DMS114 treated with DMSO at 0.1 percent for 48 hours (cell line): ENCODE results near the gene DUSP22.

Experiments
- DNase-seq: peaks from one replicate; lab custom pipeline; 2025; ENCODE audit not compliant: unreplicated experiment; lab: John Stamatoyannopoulos, UW

DUSP22 gene

DNA sequence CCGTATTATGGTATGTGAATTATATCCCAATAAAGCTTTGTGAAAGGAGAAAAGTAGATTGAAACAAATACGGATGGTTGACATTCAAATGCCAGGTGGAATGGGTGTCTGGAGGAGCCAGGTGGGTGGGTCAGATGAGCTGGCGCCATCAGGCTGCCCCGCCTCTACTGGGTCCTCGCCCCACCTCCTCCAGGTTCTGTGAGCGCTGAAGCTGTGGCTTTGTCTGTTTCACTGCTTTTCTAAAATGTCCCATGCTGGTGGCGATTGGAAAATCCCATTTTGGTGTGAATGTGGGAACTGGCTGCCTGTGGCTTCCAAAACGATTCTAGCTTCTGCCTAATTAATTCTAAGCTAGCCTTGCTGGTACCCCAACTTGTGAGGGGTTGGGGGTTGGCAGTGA lies 16.5 kb downstream of the DUSP22 start:
- DNase-seq = no peak

- no peak for DNase-seq
Observed at GRCh38 chr6:309947-310346, 17.7 kb downstream of the DUSP22 start.

DNA sequence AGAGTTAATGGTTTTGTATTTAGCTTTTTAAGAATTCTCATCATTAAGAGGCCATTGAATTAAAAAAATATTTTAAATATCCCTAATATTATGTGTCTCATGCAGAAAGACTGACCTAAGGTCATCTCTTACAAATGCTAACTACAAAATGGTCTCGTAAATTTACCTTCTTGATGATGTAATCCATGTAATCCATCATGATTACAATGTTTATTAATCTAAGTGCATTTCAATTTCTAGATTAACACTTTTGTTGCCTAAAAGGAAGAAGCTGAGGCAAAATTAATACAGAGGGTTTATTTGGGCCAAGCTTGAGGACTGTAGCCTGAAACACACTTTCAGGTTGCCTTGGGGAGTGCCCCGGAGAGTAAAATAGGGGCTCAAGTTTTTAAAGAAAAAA lies 18.4 kb downstream of the DUSP22 start:
- no peak for DNase-seq

DNA sequence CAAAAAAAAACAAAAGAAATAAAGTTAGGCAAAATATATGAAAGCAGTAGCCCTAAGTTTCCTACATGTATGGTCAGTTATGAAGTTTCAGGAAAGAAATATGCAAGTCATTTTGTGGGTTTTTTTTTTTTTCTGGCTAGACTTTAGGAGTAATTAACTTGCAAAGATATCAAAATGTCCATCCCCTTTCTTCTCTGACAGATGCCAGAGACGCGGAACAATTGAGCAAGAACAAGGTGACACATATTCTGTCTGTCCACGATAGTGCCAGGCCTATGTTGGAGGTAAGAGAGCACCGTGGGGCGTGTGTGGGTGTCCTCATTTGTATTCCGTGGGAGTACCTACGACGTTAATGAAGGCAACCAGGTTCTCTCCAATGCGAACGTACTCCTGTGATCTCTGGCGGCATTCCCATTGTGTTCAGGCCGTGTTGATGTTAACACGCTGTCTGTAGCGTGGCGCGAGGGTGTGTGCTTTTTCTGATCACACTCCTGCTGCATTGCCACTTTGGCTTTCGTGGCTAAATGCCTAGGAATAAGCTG lies 19.5 kb downstream of the DUSP22 start:
- no peak for DNase-seq

DNA sequence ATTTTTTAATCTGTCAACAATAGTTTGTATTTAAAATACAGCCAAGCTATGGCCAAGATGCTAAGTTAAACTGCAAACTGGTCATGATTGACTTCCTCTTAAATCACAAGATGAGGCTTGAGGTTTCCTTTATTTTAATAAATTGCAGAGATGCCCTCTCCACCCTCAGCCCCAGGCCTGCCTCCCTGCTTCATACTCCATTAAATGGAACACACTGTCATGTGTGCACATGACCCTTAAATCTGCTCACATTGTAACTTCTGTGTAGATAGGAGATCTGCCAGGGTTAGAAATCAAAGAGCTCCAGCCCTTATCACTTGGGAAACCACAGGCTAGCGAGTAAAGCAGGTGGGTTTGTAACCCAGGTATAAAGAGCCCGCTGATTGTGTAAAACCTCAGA lies 20.8 kb downstream of the DUSP22 start:
- no peak for DNase-seq

- DNase-seq = no peak
Observed at GRCh38 chr6:313917-314316, 21.6 kb downstream of the DUSP22 start.

DNA sequence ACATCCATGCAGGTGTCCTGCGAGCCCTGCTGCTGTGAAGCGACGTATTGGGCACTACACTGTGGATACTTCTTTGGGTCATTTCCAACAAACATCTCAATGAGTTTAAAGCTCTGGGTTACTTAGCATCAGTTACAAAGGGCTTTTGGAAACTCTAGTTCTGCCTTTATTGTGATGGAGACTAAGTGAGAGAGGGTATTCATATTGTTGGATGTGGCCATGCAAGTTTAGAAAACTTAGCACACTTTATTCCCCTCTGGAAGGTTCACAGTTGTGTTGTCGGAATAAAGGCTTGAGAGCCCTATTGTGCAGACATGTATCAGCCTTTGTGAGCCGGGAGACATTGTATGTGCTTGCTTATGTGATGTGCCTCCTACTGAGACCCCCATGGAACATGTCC lies 22.1 kb downstream of the DUSP22 start:
- DNase-seq = no peak

DNA sequence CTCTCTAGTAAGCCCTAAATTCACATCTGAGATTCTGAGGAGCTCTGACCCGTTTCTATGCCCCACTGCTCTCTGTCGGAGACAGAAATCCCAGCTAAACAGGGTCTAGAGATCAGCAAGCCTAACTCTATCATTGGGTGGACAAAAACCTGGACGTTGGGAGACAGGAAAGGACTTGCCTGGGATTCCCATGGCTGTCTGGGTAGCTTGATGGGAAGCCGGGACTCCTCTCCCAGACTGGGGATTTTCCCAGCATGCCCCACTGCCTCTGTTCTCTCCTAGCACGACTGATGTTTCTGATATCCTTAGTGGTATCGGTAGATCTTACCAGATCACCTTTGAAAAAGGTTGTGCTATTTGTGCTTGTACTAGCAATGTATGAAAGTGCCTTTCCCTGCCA lies 22.9 kb downstream of the DUSP22 start:
- no peak for DNase-seq

- no peak for DNase-seq
Observed at GRCh38 chr6:315921-316752, 23.9 kb downstream of the DUSP22 start.

GRCh38 chr6:316753-317038 lies 24.4 kb downstream of the DUSP22 start:
- no peak for DNase-seq

DNA sequence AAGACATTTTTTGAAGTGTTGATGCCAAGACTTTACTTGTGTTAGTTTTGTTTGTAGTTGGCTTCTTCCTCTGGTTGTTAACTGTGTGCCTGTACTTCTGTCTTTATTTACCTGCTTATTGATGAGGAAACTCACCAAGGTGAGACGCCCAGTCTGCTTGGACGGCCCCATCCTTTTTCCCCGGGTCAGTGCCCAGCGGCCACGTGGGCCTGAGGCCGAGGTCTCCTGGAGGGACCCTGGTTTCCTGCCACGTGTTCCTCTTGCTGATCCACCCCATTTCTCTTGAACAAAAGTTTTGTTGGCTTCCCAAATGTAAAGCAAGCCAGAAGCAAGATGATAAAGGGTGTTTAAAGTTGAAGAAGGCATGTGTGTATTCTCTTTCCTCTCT lies 24.8 kb downstream of the DUSP22 start:
- no peak for DNase-seq

DNA sequence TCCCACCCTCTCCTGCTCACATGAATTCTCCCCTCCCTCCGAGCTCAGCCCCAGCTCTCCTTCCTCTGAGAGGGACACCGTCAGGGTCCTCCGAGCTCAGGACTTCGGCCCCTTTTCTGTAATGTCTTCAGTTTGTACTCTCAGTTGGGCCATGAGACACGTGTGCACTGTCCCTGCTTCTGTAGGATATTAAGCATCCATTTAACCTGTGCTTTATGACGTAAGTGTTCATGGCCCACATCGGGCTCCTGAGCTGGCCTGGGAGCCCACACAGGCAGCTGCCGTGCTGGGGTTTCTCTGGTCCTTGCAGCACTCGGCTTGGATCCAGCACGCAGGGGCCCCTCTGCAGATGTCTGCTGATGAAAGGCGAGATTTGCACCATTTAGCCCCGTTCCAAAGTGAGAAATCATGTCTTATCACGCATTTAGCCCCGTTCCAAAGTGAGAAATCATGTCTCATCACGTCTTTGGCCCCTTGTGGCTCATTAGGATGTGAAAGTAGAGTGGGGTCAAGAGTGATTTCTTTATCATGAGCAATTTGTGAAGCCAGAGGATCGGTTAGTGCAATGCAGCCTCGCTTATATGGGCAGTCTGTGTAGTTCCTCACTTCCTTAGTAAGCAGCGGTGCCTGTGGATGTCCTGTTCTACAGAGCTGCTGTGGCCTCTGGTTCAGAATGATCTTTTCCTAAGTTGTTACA lies 25.3 kb downstream of the DUSP22 start:
- no peak for DNase-seq

GRCh38 chr6:318243-318890 lies 26.1 kb downstream of the DUSP22 start:
- no peak for DNase-seq

DNA sequence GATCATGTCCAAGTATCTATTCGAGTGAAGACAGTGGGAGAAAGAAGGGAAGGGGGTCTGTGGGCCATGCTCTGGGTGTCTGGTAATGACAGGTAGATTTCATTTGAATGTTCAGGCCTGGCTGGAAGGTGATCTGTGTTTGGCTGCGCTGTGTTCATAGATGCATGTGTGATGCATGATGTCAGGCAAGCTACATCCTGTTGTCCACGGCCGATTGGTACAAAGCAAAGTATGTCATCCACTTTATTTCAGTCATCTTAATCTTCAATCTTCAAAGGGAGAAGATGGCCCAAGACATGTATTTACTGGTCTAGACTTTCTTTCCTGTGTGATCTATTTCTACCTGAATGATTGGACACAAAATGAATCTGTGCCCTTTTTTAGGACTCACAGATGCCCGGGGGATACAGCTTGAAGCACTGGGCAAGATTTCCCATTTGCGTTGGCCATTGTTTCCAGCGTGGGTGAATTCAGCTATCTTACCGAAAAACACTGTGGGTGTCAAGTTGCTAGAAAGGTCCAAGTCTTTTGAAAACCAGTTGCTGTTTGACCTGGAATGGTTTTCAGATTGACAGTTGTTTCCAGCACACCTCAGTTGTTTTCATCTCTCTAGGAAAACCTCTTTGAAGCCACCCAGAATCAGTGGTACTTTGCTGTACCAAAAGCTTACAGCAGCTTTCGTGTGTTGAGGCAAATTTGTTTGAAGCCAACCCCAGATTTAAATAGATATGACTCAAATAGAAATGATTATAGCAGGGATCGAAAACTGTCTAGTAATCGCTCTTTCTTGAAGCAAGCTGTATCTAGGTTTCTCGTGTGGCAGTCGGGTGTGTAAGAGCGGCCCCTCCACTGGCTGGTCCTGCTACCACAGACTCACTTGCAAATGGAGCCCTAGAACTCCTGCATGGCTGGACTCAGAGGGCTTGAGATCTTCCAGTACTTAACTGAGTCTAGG lies 27.2 kb downstream of the DUSP22 start:
- no peak for DNase-seq

DNA sequence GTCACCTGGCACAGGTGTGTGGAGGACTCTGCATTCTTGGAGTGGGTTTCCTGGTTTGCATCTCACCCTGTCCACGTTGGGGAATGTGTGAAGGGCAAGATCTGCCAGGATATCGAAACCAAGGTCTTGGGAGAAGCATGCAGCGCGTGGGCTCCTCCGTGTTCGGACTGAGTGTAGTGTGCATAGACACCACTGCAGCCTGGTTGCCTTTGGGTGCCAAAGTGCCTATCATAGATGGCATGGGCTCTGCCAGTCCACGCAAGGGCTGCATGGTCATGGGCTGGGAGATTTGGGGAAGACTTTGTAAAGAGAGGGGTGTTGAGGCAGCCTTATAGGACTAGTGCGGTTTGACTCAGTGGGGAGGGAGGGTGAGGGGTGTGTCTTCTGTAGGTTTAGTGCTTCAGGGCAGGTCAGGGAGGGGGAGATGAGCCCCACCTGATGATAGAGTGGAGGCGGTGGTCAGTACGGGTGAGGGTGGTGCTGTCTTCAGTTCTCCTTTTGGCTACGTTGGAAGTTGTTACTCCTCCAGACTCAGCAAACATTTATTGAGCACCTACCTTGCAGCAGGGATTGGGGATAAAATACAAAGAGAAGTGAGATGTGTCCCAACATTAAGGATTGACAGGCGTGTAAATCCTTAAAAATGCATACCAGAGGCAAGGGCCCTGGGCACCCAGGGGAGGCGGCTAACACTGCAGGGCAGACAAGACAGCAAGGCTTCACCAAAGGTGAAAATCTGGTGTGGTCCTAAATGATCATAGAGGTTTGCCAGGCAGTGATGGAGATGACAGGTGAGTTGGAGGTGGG lies 28.3 kb downstream of the DUSP22 start:
- no peak for DNase-seq

- no peak for DNase-seq
Observed at GRCh38 chr6:321158-321438, 28.8 kb downstream of the DUSP22 start.

- no peak for DNase-seq
Observed at GRCh38 chr6:321536-322258, 29.4 kb downstream of the DUSP22 start.

GRCh38 chr6:322259-322930 lies 30.1 kb downstream of the DUSP22 start:
- no peak for DNase-seq
